Measurements from ENCODE around the gene TOR2A.
"Not testable (repeated sequence)": the region's sequence is repeated elsewhere in the genome, so short reads cannot be mapped to it uniquely, and the experiment has no call there.

Gene TOR2A

GRCh38 chr9:127767410-127767809 lies 32.3 kb upstream of the TOR2A start:
- Histone ChIP-seq H3K4me1 (ENCODE audit: control insufficient read depth, insufficient read depth, low read length) (peaks cover 19% of the 10 kb centered on the region), H3K9ac (ENCODE audit: low read depth, low read length) (no peak overlapping the region), H3K4me3 (ENCODE audit: low read depth, low read length) (no peak overlapping the region), H3K27me3 (ENCODE audit: control insufficient read depth, insufficient read depth, low read length) (no peaks in the 10 kb centered on the region), H3K9me3 (ENCODE audit: control insufficient read depth, insufficient read depth, low read length) (no peaks in the 10 kb centered on the region), H3K36me3 (ENCODE audit: control insufficient read depth, insufficient read depth, low read length) (no peaks in the 10 kb centered on the region)

GRCh38 chr9:127765418-127765817 lies 30.3 kb upstream of the TOR2A start:
- peaks cover 12% of the 10 kb centered on the region for H3K4me1 ChIP-seq (ENCODE audit: control insufficient read depth, insufficient read depth, low read length)
- H3K9ac ChIP-seq (ENCODE audit: low read depth, low read length): no peak overlapping the region
- no peaks in the 10 kb centered on the region for H3K27me3 ChIP-seq (ENCODE audit: control insufficient read depth, insufficient read depth, low read length)
- H3K36me3 ChIP-seq (ENCODE audit: control insufficient read depth, insufficient read depth, low read length): no peaks in the 10 kb centered on the region
- H3K9me3 ChIP-seq (ENCODE audit: control insufficient read depth, insufficient read depth, low read length): no peaks in the 10 kb centered on the region
- no peak overlapping the region for H3K4me3 ChIP-seq (ENCODE audit: low read depth, low read length)

GRCh38 chr9:127763918-127764384 lies 28.9 kb upstream of the TOR2A start:
- Histone ChIP-seq H3K4me1 (ENCODE audit: control insufficient read depth, insufficient read depth, low read length) (peaks cover 5% of the 10 kb centered on the region), H3K4me3 (ENCODE audit: low read depth, low read length) (no peak overlapping the region), H3K9ac (ENCODE audit: low read depth, low read length) (no peak overlapping the region), H3K27me3 (ENCODE audit: control insufficient read depth, insufficient read depth, low read length) (no peaks in the 10 kb centered on the region), H3K9me3 (ENCODE audit: control insufficient read depth, insufficient read depth, low read length) (no peaks in the 10 kb centered on the region), H3K36me3 (ENCODE audit: control insufficient read depth, insufficient read depth, low read length) (no peaks in the 10 kb centered on the region)

GRCh38 chr9:127762111-127762676 lies 27.1 kb upstream of the TOR2A start:
- Histone ChIP-seq H3K27me3 (ENCODE audit: control insufficient read depth, insufficient read depth, low read length) (no peaks in the 10 kb centered on the region), H3K36me3 (ENCODE audit: control insufficient read depth, insufficient read depth, low read length) (no peaks in the 10 kb centered on the region), H3K4me3 (ENCODE audit: low read depth, low read length) (no peak overlapping the region), H3K9ac (ENCODE audit: low read depth, low read length) (no peak overlapping the region), H3K4me1 (ENCODE audit: control insufficient read depth, insufficient read depth, low read length) (peaks cover 5% of the 10 kb centered on the region), H3K9me3 (ENCODE audit: control insufficient read depth, insufficient read depth, low read length) (no peaks in the 10 kb centered on the region)

GRCh38 chr9:127761491-127761956 lies 26.4 kb upstream of the TOR2A start:
- Histone ChIP-seq H3K36me3 (ENCODE audit: control insufficient read depth, insufficient read depth, low read length) (no peaks in the 10 kb centered on the region), H3K27me3 (ENCODE audit: control insufficient read depth, insufficient read depth, low read length) (peaks cover under 1% of the 10 kb centered on the region), H3K9me3 (ENCODE audit: control insufficient read depth, insufficient read depth, low read length) (no peaks in the 10 kb centered on the region), H3K9ac (ENCODE audit: low read depth, low read length) (no peak overlapping the region), H3K4me1 (ENCODE audit: control insufficient read depth, insufficient read depth, low read length) (peaks cover 5% of the 10 kb centered on the region), H3K4me3 (ENCODE audit: low read depth, low read length) (no peak overlapping the region)

GRCh38 chr9:127761061-127761460 lies 26.0 kb upstream of the TOR2A start:
- Histone ChIP-seq H3K9me3 (ENCODE audit: control insufficient read depth, insufficient read depth, low read length) (no peaks in the 10 kb centered on the region), H3K27me3 (ENCODE audit: control insufficient read depth, insufficient read depth, low read length) (peaks cover 5% of the 10 kb centered on the region), H3K36me3 (ENCODE audit: control insufficient read depth, insufficient read depth, low read length) (no peaks in the 10 kb centered on the region), H3K9ac (ENCODE audit: low read depth, low read length) (no peak overlapping the region), H3K4me1 (ENCODE audit: control insufficient read depth, insufficient read depth, low read length) (peaks cover 5% of the 10 kb centered on the region), H3K4me3 (ENCODE audit: low read depth, low read length) (no peak overlapping the region)

GRCh38 chr9:127758843-127759242 lies 23.7 kb upstream of the TOR2A start:
- no peak overlapping the region for H3K9ac ChIP-seq (ENCODE audit: low read depth, low read length)
- H3K36me3 ChIP-seq (ENCODE audit: control insufficient read depth, insufficient read depth, low read length): no peaks in the 10 kb centered on the region
- peaks cover 8% of the 10 kb centered on the region for H3K4me1 ChIP-seq (ENCODE audit: control insufficient read depth, insufficient read depth, low read length)
- no peak overlapping the region for H3K4me3 ChIP-seq (ENCODE audit: low read depth, low read length)
- peaks cover 11% of the 10 kb centered on the region for H3K27me3 ChIP-seq (ENCODE audit: control insufficient read depth, insufficient read depth, low read length)
- H3K9me3 ChIP-seq (ENCODE audit: control insufficient read depth, insufficient read depth, low read length): no peaks in the 10 kb centered on the region

- peaks cover 30% of the 10 kb centered on the region for H3K27me3 ChIP-seq (ENCODE audit: control insufficient read depth, insufficient read depth, low read length)
- not testable (repeated sequence) for H3K4me3 ChIP-seq (ENCODE audit: low read depth, low read length); H3K36me3 ChIP-seq (ENCODE audit: control insufficient read depth, insufficient read depth, low read length); H3K9me3 ChIP-seq (ENCODE audit: control insufficient read depth, insufficient read depth, low read length); H3K9ac ChIP-seq (ENCODE audit: low read depth, low read length); H3K4me1 ChIP-seq (ENCODE audit: control insufficient read depth, insufficient read depth, low read length)
Measured at GRCh38 chr9:127756776-127757175, 21.7 kb upstream of the TOR2A start.

- H3K4me3 ChIP-seq (ENCODE audit: low read depth, low read length): no peak overlapping the region
- H3K36me3 ChIP-seq (ENCODE audit: control insufficient read depth, insufficient read depth, low read length): no peaks in the 10 kb centered on the region
- peaks cover 33% of the 10 kb centered on the region for H3K27me3 ChIP-seq (ENCODE audit: control insufficient read depth, insufficient read depth, low read length)
- peaks cover 5% of the 10 kb centered on the region for H3K4me1 ChIP-seq (ENCODE audit: control insufficient read depth, insufficient read depth, low read length)
- H3K9me3 ChIP-seq (ENCODE audit: control insufficient read depth, insufficient read depth, low read length): no peaks in the 10 kb centered on the region
- no peak overlapping the region for H3K9ac ChIP-seq (ENCODE audit: low read depth, low read length)
Measured at GRCh38 chr9:127756233-127756632, 21.1 kb upstream of the TOR2A start.

- Histone ChIP-seq H3K9me3 (ENCODE audit: control insufficient read depth, insufficient read depth, low read length) (no peaks in the 10 kb centered on the region), H3K4me1 (ENCODE audit: control insufficient read depth, insufficient read depth, low read length) (peaks cover 5% of the 10 kb centered on the region), H3K27me3 (ENCODE audit: control insufficient read depth, insufficient read depth, low read length) (peaks cover 33% of the 10 kb centered on the region), H3K36me3 (ENCODE audit: control insufficient read depth, insufficient read depth, low read length) (no peaks in the 10 kb centered on the region), H3K9ac (ENCODE audit: low read depth, low read length) (no peak overlapping the region), H3K4me3 (ENCODE audit: low read depth, low read length) (peak overlapping the region; percentile 75)
Measured at GRCh38 chr9:127755061-127756060, 20.3 kb upstream of the TOR2A start.

- H3K9me3 ChIP-seq (ENCODE audit: control insufficient read depth, insufficient read depth, low read length): no peaks in the 10 kb centered on the region
- peak overlapping the region; percentile 75 for H3K4me3 ChIP-seq (ENCODE audit: low read depth, low read length)
- H3K9ac ChIP-seq (ENCODE audit: low read depth, low read length): no peak overlapping the region
- peaks cover 1% of the 10 kb centered on the region for H3K36me3 ChIP-seq (ENCODE audit: control insufficient read depth, insufficient read depth, low read length)
- peaks cover 5% of the 10 kb centered on the region for H3K4me1 ChIP-seq (ENCODE audit: control insufficient read depth, insufficient read depth, low read length)
- peaks cover 33% of the 10 kb centered on the region for H3K27me3 ChIP-seq (ENCODE audit: control insufficient read depth, insufficient read depth, low read length)
Measured at GRCh38 chr9:127754099-127755060, 19.3 kb upstream of the TOR2A start.

Measured in iPS-15b (cell line).